DMS53 (cell line): ENCODE data around the gene POLA1.

Experiments used
- DNase-seq: peaks from one replicate; lab custom pipeline; 2025; lab: John Stamatoyannopoulos, UW

Gene POLA1

DNA sequence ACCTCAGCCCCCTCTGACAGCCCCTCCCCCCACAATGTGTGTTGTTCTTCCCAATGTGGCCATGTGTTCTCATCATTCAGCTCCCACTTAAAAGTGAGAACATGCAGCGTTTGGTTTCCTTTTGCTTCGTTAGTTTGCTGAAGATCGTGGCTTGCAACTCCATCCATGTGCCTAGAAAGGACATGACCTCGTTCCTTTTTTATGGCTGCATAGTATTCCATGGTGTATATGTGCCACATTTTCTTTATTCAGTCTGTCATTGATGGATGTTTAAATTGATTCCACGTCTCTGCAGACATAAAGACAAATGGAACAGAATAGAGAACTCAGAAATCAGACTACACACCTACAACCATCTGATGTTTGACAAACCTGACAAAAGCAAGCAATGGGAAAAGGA lies 276.1 kb downstream of the POLA1 start:
- no peak for DNase-seq

DNA sequence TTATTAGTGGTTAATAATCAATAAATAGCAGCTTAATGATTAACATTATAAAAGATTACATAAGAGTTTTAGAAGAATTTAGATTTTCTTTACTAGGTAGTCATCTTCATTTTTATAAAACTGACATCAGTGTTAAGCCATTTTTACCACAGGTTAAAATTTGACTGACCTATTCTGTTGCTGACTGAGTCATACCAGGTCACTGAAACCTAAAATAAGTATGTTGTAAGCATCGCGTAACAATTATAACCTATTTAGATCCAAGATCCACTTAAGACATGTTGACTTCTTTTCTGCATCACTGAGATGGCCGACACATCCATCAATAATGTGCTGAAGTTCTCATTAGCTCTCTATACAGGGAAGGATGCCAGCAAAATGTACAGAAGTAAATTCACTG lies 285.4 kb downstream of the POLA1 start:
- no peak for DNase-seq

DNA sequence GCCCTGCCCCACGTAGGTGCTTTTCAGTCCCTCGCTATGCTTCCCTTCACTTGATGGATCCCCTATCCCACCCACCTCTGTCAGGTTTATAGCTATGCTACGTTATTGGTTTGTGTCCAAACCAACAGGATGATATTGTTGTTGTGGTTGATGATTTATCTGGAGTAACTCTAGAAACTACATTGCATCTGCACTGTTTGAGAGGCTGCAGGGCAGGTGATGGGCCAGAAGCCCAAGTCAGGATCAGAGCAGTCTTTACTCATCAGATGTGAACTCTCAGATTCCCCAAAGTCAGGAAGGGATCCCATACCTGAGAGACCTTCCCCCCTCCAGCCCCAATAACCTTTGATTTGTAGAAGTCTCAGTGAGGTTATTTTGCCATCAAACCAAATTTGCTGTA lies 287.3 kb downstream of the POLA1 start:
- no peak for DNase-seq

DNA sequence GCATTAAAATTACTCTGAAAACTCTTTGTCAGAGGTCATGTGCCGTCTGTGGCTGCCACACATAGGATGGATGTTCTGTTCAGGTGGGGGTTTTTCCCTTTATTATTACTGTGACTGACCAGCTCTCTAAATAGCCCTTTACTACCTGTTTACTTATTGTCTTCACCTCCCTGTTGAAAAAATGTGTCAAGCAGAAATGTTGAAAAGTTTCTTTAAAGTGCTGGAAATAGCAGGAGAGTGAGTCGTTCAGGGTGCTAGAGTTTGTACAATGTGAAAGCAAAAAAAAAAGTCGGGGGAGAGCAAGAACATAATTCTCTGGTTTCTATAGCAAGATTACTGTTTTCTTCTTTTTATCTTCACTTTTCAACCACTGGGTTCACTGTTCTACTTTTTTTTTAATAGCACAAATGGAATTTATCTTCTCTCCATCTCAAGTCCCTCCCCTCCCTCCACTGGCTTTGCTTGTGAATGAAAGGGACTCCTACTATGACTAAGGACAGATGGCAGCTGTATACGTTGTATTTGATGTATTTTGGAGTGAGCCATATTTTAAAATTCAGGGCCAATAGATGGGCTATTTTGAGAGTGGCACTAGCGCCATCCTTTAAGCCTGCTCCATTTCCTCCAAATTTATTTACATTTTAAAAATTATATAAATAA lies 288.7 kb downstream of the POLA1 start:
- no peak for DNase-seq

DNA sequence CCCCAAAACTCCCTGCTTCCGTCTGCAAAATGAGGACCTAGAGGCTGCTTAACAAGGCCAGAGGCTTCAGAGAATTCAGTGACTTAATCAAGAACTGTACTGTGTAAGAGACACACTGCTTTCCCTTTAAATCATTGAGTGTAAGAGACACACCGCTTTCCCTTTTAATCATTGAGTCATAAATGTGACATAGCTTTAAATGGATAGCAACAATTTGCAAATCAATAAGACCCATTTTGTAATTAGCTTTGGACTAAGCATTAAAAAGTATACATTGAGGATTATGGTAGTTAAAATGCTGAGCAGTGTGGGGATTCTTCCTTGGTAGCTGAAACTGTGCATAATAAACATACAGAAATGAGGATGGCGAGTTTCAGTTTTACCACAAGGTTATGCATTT lies 290.2 kb downstream of the POLA1 start:
- DNase-seq, result no peak

DNA sequence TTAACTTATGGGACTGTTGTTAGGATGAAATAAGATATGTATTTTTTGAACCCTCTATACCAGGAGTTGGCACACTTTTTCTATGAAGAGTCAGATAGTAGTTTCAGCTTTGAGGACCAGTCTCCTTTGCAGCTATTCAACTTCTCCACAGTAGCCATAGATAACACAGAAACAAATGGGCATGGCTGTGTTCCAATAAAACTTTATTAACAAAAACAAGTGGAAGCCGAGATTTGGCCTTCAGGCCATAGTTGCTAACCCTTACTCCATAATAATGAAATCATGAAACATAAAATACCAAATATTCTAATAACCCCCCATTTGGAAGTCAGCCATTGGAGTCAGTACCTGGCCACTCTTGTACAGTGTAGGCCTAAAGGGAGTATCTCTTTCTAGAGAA lies 291.4 kb downstream of the POLA1 start:
- no peak for DNase-seq

DNA sequence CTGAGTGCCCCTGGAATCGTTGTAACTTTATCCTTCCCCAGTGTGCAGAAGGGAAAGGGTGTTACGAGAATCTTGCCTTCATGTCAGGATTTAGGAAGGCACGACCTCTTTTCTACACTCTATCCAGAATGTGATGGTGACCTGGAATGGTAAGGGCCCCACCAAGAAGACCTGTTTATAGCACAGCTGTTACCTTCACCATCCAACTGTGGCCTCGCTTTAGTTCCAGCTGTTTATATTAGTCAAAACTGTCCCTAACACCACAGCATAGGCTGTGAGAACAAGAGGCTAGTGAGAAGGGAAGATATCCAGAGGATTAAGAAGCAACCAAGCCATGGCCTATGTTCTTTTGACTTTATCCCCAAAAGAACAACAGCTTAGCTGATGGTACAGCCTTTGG lies 294.0 kb downstream of the POLA1 start:
- DNase-seq, result no peak

DNA sequence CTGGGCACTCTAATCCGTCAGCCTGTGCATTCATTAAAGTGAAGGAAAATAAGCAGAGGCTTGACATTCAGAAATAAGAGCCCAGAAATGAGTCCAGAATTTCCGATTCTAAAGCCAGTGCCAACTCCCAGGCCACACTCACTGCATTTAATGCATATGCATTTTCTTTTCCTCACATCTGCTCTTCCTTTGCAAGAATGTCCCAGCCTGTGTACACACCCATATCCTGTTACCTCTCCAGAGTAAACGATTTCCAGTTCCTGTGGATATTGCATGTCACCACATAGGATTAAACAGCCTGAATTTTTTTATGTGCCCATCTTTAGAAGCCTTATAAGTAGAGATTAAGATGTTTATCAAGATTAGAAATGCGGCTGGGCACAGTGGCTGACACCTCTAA lies 294.6 kb downstream of the POLA1 start:
- peak; percentile 28 for DNase-seq

DNA sequence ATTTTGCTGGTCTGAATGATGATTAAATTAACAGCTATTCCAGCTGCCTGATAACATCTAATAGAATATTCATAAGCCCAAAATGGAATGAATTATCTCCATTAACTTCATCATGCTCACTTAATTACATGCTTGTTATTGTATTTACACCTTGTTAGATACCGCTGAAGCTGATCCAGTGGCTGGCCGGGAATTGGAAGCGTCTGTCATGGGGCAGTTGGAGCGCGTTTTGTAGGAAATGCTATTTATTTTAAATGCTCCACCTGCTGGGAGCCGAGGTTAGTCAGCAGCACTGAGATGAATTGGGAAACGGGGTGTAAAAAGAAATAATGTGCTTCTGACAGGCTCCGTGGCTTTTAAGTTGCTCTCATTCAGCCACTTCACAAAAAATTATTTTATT lies 296.8 kb downstream of the POLA1 start:
- DNase-seq, result no peak

DNA sequence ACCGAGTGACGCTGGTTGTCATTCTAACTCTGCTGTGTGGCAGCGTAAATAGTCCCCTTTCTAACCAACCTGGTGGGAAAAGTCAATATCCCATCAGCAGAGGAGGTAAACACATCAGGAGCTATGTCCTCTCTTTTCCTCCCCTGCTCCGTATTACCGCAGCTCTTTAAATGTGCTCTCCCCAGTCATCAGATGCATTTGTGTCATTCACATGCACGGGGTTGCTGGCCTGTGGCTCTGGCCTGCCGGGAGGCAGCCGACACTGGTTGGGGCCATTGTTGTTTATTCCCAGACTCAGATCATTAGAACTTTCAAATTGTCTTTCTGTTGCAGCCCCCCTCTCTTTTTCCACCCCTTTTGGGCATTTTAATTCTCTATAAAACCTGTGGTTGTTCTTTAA lies 300.2 kb downstream of the POLA1 start:
- DNase-seq, result no peak

DNA sequence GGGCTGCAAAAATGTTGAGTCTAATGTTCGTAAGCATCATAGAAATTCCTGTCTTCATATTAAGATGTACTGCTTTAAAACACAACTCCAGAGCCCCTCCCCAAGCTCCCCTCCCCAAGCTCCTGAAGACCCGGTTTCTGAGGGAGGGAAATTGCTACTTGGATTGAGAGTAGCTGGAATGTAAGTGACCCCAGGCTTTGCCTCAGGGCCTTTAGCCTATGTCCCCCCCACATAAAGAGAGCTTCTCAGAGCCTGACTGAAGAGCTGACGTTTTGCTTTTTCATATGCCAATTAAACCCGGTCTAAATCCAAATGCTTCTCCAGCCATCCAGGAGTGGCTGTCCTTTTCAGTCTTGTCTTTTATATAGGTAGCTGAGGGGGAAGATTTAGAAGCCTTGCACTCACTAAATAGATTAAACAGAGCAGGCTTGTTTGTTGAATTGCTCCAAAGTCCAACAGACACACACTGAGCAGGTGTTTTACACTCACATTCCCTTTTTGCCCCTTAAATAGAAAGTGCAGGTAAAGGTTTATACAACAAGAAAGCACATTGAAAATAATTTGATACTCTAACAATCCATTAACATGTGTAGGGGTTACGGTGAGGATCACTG lies 302.5 kb downstream of the POLA1 start:
- no peak for DNase-seq

DNA sequence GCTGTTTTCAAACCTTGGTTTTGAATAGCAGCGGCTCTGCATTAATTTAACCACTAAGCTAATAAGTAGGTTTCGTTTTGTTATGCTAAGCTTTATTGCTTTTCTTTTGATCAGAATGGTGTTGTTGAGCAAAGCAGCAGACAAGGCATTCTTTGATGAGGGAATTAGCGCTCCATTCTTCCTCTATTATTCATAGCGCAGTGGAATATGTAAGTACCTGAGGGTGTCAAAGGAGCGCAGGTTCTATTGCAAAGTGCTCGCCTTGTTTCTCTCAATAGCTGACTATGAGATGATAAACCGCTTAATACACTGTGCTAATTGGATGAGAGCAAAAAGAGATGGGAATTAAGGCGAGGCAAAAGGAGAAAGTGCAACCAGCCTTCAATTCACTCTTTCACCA lies 305.8 kb downstream of the POLA1 start:
- DNase-seq, result no peak

DNA sequence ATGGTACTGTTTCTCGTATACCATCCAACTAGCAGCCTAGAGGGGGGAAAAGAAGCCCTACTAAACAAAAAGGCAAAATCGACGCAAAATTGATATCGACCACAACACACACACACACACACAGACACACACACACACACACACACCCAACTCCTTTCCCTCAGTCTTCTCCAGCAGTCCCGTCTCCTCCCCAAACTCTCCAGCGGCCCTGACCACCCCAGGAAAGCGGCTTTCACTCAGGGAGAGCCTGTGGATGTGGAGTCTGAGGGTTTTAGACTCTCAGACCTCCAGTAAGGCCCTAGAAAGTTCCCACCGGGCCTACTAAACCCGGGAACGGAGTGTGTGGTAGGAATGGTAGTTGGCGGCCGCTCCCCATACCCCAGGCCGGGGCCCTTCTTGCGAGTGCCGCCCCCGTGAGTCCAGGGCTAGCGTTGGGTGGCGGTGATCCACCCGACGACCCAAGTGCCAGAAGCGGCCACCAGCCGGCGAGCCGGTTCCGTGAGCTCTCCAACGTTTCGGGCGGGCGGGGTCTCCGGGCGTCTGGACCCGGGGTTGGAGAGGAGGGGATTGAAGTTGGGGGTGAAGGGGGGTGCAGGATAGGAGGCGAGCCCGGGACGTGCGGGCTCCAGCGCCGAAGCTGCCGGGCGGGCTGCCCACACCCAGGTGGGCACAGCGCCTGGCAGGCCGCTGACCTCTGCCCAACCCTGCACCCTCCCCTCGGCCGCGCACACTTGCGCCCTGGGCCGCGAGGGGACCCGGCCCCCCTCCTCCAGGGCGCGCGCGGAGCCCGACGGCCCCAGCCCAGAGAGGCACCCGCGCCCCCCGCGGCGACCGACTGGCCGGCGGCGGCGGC lies 308.3 kb downstream of the POLA1 start:
- DNase-seq, result peak; percentile 20

DNA sequence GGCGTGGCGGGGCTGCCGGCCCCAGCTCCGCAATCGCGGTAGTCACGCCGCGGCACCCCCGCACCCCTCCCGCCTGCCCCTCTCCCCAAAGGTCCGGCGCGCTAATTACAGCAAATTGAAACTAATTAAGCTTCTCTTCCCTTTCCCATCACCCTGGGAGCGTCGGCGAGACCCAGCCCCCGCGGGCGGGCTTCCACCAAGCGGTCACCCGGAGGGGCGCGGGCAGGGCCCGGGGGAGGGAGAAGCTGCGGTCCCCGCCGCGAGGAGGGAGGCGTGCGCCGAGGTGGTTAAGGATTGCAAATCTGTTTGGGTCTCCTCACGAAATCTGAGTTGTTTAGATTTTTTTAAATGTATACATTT lies 308.9 kb downstream of the POLA1 start:
- no peak for DNase-seq

DNA sequence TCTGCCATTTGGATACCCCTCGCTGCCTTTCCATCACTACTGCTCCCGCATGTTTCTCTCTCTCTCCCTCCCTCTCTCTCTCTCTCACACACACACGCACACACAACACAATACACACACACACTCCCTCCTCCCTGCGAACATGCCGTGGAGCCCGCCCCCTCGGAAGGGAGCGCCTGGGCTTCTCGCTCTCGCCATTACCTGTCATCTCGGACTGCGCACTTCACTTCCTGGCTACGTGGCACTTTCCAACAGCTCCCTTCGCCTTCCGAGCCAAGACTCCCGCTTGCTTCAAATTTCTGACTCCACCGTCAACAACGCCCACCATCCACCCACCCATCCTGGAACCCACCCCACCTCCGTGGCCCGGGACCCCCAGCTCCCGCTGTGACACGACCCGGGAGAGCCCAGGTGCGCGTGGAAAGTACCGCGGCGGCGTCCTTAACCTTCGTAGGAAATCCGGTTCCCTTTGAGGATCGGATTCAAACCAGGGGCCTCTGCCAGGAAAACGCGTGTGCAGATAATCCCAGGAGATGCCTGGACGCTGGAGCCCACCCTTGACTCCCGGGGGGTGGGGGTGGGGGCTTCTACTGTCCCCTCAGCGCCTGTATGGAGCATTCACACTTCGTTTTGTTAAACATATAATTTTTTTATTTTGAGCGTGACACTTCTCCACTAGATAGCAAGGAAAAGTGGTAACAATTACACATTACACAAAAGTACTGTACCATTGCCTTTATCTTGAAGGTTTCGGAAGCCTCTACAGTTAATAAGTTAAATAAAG lies 309.5 kb downstream of the POLA1 start:
- peak; percentile 76 for DNase-seq

DNA sequence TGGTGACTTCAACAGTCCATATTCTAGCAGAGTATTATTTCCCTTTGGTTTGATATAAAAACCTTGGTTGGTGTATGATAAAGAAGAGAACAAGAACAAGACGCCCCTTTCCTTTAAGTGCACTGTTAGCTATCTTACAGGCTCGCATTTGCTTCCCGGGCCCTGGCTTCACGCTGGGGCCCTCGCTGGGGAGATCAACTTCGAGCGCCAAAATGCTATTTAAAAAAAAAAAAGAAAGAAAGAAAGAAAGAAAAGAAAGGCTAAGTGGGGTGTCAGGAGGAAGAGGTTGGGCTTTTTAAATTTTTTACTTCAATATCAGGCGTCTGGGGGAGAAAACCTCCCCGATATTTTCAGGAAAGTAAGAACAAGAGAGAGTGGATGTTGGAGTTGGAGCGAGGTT lies 310.3 kb downstream of the POLA1 start:
- DNase-seq, result peak; percentile 29

DNA sequence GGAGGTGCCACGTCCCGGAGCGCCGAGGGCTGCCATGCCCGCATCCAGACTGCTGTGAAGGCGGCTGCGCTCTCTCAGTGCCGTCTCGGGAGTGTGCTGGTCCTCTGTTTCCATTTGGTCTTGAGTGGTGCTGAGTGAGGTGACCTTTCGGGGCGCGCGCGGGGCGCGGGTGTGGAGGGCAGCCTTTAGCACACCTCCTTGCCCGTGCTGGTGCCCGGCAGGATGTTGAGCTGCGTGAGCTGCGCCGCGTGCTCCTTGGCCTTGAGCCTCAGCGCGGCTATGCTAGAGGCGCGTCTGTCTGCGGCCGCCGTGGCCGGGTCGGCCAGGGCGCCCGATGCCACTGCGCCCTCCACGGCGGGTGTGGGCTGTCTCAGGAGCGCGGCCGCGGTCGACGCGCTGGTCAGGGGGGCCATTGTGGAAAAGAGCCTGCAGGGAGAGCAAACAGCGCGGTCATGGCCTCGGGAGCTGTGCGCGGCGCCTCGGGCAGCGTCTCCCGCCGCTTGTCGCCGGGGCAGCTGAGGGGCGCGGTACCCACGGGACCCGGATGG lies 310.8 kb downstream of the POLA1 start:
- DNase-seq, result peak; percentile 70

DNA sequence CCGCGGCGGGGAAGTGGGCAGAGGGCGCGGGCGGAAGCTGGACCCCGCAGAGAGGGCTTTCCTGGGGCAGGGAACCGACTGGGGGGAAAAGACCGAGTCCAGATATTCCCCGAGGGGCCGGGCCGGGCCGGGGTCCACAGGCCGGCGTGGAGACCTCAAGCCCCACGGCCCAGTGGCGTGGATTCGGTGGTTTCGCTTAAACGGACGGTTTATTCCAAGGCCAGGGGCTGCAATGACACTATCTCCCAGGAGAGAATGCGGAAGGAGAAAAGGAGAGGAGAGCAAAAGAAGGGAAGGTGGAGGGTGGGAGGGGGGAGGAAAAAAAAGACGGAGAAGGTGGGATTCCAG lies 311.3 kb downstream of the POLA1 start:
- no peak for DNase-seq

DNA sequence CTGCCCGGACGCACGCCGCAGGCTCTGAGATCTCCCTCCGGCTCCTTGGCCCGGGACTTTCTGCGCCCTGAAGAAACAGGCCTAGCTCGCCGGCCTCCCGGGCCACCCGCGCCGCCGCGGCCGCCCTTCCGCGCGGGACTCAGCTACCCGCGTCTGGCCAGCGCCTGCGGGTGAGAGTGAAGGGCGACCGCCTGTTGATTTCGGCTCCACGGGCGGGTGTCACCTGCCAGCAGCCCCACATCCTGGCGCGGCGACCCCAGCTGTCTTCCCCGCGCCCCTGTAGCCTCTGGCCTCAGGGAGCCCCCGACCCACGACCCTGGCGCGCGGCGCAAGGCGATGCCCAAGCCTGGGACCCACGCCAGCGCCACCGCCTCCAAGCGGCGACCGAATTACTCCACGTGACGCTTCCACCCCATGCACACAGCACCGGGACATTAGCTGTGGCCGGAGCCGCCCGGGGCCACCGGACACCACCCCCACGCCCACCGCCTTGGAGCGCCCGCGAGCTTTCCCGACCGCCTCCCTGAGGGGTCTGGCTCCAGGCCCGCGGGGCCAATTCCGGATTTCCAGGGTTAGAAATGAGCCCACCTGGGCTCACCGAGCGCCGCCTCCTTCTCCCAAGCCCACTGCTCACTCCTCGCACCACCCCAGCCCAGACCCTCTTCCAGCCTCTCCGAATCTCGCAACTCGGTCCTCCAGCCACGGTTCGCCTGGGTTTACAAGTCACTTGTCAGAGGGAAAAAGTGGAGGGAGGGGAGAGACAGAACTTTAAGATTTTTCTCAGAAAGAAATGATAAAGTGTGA lies 311.9 kb downstream of the POLA1 start:
- peak; percentile 34 for DNase-seq

DNA sequence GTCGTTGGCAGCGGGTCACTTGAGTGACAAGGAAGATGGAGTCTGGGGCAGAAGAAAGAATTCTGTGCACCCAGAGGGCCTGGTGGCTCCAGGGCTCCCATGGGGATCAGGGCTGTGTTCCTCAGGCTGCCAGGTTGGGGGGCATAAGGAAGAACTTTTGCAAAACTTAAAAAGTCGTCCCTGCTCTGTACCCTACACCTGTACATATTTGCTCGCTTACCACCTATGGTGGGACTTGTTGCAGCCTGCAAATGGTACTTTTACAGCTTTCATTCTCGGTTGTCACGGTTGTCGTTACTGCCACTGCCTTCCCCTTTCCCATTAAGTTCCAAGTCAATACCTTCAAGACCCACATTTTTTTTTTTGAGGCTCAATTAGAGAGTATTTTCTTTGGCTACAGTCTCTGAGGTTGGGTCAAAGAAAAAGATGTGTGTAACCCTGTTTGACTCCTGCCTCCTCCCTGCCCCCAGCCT lies 312.9 kb downstream of the POLA1 start:
- no peak for DNase-seq
